Endothelial cell (in vitro differentiated cells): ENCODE measurements around the gene CFAP57. TPM values are rescaled to one million over a fixed set of nuclear protein-coding genes. Genes with fewer than 3 reads are reported as not detected.

Source experiments
- DNase-seq: peaks from one replicate; pipeline ENCODE4 v3.0.0; 2021; ENCODE audit warnings: low spot score
- H3K27ac Mint-ChIP-seq: one replicate; pipeline ENCODE4 v1.8.0; 2021; ENCODE audit warnings: mixed read lengths, inconsistent platforms; ENCODE audit not compliant: unreplicated experiment
- H3K27me3 Mint-ChIP-seq: one replicate; pipeline ENCODE4 v1.8.0; 2021; ENCODE audit warnings: mild to moderate bottlenecking, moderate library complexity, mixed read lengths, inconsistent platforms; ENCODE audit not compliant: unreplicated experiment
- H3K36me3 Mint-ChIP-seq: one replicate; pipeline ENCODE4 v1.8.0; 2021; ENCODE audit warnings: mild to moderate bottlenecking, low read depth, mixed read lengths, inconsistent platforms; ENCODE audit not compliant: unreplicated experiment
- H3K4me1 Mint-ChIP-seq: one replicate; pipeline ENCODE4 v1.8.0; 2021; ENCODE audit warnings: mild to moderate bottlenecking, mixed read lengths, inconsistent platforms; ENCODE audit not compliant: unreplicated experiment
- H3K4me3 Mint-ChIP-seq: one replicate; pipeline ENCODE4 v1.8.0; 2021; ENCODE audit warnings: mild to moderate bottlenecking, mixed read lengths, inconsistent platforms; ENCODE audit not compliant: unreplicated experiment
- H3K9me3 Mint-ChIP-seq: one replicate; pipeline ENCODE4 v1.8.0; 2021; ENCODE audit warnings: mixed read lengths, inconsistent platforms; ENCODE audit not compliant: unreplicated experiment
- total RNA-seq: library from RNA; stranded (reverse); fragmentation: NEBNext Ultra II Directional; extraction: Animal tissue kit (Norgen Biotek cat#: 25700); gene quantifications from one replicate; pipeline ENCODE4 v1.2.1, GENCODE V29; 2021; ENCODE audit not compliant: unreplicated experiment
- TF ChIP-seq, protein P1 (sequence below): fragments of 200-600 bp; sonication (generic); IDR thresholded peaks from one replicate; pipeline ENCODE4 v1.5.0; 2021; ENCODE audit warnings: antibody characterized with exemption; ENCODE audit not compliant: unreplicated experiment

The CFAP57 gene
- total RNA-seq, 1 donor from 2014 or later, result 0.49 TPM

DNA sequence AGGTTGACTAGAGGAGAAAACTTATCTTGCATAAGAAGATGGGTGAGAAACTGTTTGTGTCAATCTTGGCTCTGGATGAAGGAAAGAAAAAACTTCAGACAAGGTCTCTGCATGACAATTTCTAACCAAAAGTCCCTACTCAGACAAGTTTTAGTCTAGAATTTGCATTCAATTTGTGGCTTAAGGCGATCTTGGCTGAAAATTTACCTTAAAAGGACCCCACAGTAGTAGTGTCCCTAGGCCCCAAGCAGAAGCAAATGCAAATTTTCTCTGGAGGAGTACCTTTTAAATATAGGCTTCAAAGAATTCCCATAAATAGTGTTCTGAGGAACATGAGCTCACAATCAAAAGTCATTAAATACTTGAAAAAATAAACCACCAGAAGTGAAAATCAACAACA is 80.1 kb downstream of the CFAP57 start:
- TF ChIP-seq, protein P1, sequence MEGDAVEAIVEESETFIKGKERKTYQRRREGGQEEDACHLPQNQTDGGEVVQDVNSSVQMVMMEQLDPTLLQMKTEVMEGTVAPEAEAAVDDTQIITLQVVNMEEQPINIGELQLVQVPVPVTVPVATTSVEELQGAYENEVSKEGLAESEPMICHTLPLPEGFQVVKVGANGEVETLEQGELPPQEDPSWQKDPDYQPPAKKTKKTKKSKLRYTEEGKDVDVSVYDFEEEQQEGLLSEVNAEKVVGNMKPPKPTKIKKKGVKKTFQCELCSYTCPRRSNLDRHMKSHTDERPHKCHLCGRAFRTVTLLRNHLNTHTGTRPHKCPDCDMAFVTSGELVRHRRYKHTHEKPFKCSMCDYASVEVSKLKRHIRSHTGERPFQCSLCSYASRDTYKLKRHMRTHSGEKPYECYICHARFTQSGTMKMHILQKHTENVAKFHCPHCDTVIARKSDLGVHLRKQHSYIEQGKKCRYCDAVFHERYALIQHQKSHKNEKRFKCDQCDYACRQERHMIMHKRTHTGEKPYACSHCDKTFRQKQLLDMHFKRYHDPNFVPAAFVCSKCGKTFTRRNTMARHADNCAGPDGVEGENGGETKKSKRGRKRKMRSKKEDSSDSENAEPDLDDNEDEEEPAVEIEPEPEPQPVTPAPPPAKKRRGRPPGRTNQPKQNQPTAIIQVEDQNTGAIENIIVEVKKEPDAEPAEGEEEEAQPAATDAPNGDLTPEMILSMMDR, result no peak
- H3K4me3 Mint-ChIP-seq, result no peak overlapping the region
- H3K9me3 Mint-ChIP-seq, result peaks cover 6% of the 10 kb centered on the region

DNA sequence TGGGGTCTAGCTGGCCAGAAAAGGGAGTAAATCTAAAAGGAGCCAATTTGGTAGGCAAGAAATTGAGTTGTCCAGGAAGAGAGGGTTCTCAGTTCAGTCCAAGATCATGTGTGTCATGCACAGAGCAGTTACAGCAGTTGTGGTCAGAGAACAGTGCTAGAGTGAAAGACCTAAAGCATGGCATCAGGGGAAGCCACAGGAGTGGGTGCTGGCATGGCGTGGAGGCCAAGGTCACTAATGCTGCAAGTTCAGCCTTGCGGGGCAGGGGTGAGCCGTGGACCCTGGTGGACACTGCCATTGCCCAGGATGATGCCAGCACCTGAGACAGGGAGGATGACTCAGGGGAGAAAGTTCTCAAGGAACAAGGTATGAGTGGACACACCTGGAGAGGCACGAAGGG is 81.0 kb downstream of the CFAP57 start:
- no peaks in the 10 kb centered on the region for H3K4me1 Mint-ChIP-seq
- TF ChIP-seq, protein P1, result no peak
- H3K4me3 Mint-ChIP-seq, result no peak overlapping the region
- peaks cover 18% of the 10 kb centered on the region for H3K36me3 Mint-ChIP-seq
- DNase-seq, result no peak
- peaks cover 12% of the 10 kb centered on the region for H3K27me3 Mint-ChIP-seq
- H3K9me3 Mint-ChIP-seq, result peaks cover 9% of the 10 kb centered on the region
- H3K27ac Mint-ChIP-seq, result no peak overlapping the region

More for the DNA sequence above, 80.1 kb downstream of the CFAP57 start:
- no peak for DNase-seq
- Mint-ChIP-seq H3K4me1 (no peaks in the 10 kb centered on the region), H3K27me3 (peaks cover 12% of the 10 kb centered on the region), H3K27ac (no peak overlapping the region), H3K36me3 (peaks cover 12% of the 10 kb centered on the region)

DNA sequence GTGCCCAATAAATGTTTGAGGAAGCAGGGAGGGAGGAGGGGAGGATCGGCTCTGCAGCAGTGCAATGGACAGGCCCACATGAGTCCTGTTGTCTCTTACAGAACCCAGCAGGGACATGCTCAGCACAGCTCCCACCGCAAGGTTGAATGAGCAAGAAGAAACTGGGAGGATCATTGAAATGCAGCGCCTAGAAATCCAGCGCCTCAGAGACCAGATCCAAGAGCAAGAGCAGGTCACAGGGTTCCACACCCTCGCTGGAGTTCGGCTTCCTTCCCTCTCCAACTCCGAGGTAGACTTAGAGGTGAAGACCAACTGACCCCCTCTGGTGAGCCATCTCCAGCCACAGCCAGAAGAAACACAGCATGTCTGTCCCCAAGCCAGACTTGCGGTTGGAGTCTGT is 81.7 kb downstream of the CFAP57 start:
- DNase-seq, result no peak
- peaks cover 15% of the 10 kb centered on the region for H3K9me3 Mint-ChIP-seq
- TF ChIP-seq, protein P1, result no peak
- no peaks in the 10 kb centered on the region for H3K4me1 Mint-ChIP-seq
- no peak overlapping the region for H3K27ac Mint-ChIP-seq
- H3K36me3 Mint-ChIP-seq, result peaks cover 24% of the 10 kb centered on the region
- H3K27me3 Mint-ChIP-seq, result peaks cover 12% of the 10 kb centered on the region
- H3K4me3 Mint-ChIP-seq, result no peak overlapping the region

DNA sequence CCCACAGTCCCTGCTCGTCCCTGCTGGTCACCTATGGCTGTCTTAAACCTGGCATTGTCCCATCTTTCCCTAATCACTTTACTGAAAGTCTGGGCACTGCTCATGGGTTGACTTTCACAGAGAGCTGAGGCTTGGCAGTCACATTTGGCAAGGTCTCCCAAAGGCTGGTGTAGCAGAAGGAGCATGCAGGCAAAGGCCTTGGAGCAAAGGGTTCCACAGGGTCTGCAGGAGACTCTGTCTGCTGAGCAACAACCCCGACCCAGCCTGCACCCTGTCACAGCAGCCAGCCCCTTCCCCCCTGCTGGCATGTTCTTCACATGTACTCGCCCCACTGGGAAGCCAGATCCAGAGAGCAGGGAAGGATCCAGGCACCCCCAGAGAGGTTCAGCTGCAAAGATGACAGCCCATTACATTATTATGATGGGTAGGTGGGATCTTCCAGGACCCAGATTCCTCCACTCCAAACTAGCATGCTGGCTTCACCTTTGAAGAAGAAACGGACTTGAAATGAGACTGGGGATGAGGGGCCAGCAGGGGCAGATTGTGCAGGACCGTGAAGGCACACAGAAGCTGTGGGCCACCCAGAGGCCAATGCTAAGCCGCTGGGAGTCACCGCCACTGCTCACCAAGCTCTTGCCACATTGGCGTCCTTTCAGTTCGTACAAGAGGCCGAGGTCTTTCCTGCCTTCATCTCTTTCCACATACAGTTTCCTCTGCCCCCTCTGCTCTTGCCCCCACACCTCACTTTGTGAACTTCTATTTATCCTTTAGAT is 83.5 kb downstream of the CFAP57 start:
- no peaks in the 10 kb centered on the region for H3K4me1 Mint-ChIP-seq
- H3K27ac Mint-ChIP-seq, result no peak overlapping the region
- H3K27me3 Mint-ChIP-seq, result peaks cover 12% of the 10 kb centered on the region
- peaks cover 15% of the 10 kb centered on the region for H3K9me3 Mint-ChIP-seq
- DNase-seq, result no peak
- no peak overlapping the region for H3K4me3 Mint-ChIP-seq
- TF ChIP-seq, protein P1, result no peak
- H3K36me3 Mint-ChIP-seq, result peaks cover 24% of the 10 kb centered on the region
